GM18861 (cell line): ENCODE measurements around the gene ZBTB26.

Experiments used
- ATAC-seq: cut with Tn5 transposase; IDR thresholded peaks from one replicate; pipeline ENCODE4 v1.9.1; 2021; ENCODE audit not compliant: unreplicated experiment

ZBTB26 gene

GRCh38 chr9:122931226-122932121, at the start of gene ZBTB26:
ZBTB26 (minus strand) TSS chr9:122931512; CDS start chr9:122919934, 11,578 bp downstream.
- ATAC-seq, result peak; percentile 90

GRCh38 chr9:122978601-122979000, 47.3 kb upstream of the ZBTB26 start:
- no peak for ATAC-seq

- ATAC-seq, result no peak
Observed at GRCh38 chr9:122975196-122975595, 43.9 kb upstream of the ZBTB26 start.

GRCh38 chr9:122961139-122961538, 29.8 kb upstream of the ZBTB26 start:
- no peak for ATAC-seq

- ATAC-seq, result no peak
Observed at GRCh38 chr9:122955961-122956360, 24.6 kb upstream of the ZBTB26 start.

GRCh38 chr9:122954253-122954691, 23.0 kb upstream of the ZBTB26 start:
- no peak for ATAC-seq

GRCh38 chr9:122951056-122951455, 19.7 kb upstream of the ZBTB26 start:
- no peak for ATAC-seq

- no peak for ATAC-seq
Observed at GRCh38 chr9:122950263-122950662, 19.0 kb upstream of the ZBTB26 start.

- ATAC-seq, result no peak
Observed at GRCh38 chr9:122949696-122950095, 18.4 kb upstream of the ZBTB26 start.

- ATAC-seq, result no peak
Observed at GRCh38 chr9:122948313-122948712, 17.0 kb upstream of the ZBTB26 start.

GRCh38 chr9:122946461-122947005, 15.2 kb upstream of the ZBTB26 start:
- no peak for ATAC-seq

GRCh38 chr9:122944960-122945888, 13.9 kb upstream of the ZBTB26 start:
- no peak for ATAC-seq

GRCh38 chr9:122941582-122942234, 10.4 kb upstream of the ZBTB26 start:
- ATAC-seq, result no peak

- peak; percentile 95 for ATAC-seq
Observed at GRCh38 chr9:122940749-122941581, 9.7 kb upstream of the ZBTB26 start, which contains the start of gene RABGAP1. RABGAP1 (plus strand) TSS chr9:122941020; CDS start chr9:122957060, 16,040 bp downstream.

GRCh38 chr9:122940454-122940748, 9.1 kb upstream of the ZBTB26 start:
- no peak for ATAC-seq

GRCh38 chr9:122939601-122940000, 8.3 kb upstream of the ZBTB26 start:
- ATAC-seq, result no peak

GRCh38 chr9:122936883-122937282, 5.6 kb upstream of the ZBTB26 start:
- no peak for ATAC-seq

- no peak for ATAC-seq
Observed at GRCh38 chr9:122936464-122936863, 5.2 kb upstream of the ZBTB26 start.

GRCh38 chr9:122930541-122931225, 629 bp downstream of the ZBTB26 start:
- peak; percentile 17 for ATAC-seq
